BLaER1 (cell line): ENCODE results near the gene PCNT.

Experiments used
- H3K27ac ChIP-seq: shearing (Covaris generic); formaldehyde crosslinking; 2 replicates; pipeline ENCODE4 v1.8.1; 2022
- H3K27me3 ChIP-seq: shearing (Covaris generic); formaldehyde crosslinking; 2 replicates; pipeline ENCODE4 v1.8.1; 2022
- H3K36me3 ChIP-seq: shearing (Covaris generic); formaldehyde crosslinking; 2 replicates; pipeline ENCODE4 v1.8.1; 2022
- H3K4me1 ChIP-seq: shearing (Covaris generic); formaldehyde crosslinking; 2 replicates; pipeline ENCODE4 v1.8.1; 2022
- H3K4me2 ChIP-seq: shearing (Covaris generic); formaldehyde crosslinking; 2 replicates; pipeline ENCODE4 v1.8.1; 2022
- H3K4me3 ChIP-seq: shearing (Covaris generic); formaldehyde crosslinking; 2 replicates; pipeline ENCODE4 v1.8.1; 2022
- H3K9ac ChIP-seq: shearing (Covaris generic); formaldehyde crosslinking; 2 replicates; pipeline ENCODE4 v1.8.1; 2022
- H3K9me3 ChIP-seq: shearing (Covaris generic); formaldehyde crosslinking; 2 replicates; pipeline ENCODE4 v1.8.1; 2022
- H4K20me1 ChIP-seq: shearing (Covaris generic); formaldehyde crosslinking; 2 replicates; pipeline ENCODE4 v1.8.1; 2022
- Cebpa-rat ChIP-seq: shearing (Covaris generic); IDR thresholded peaks from 2 replicates; pipeline ENCODE4 v1.8.1; 2022

Gene PCNT

GRCh38 chr21:46355161-46356004 is 31.4 kb downstream of the PCNT start:
- H3K27me3 ChIP-seq = no peaks in the 10 kb centered on the region
- H3K27ac ChIP-seq = no peak overlapping the region
- H3K9me3 ChIP-seq = no peaks in the 10 kb centered on the region
- H3K36me3 ChIP-seq = peaks cover 100% of the 10 kb centered on the region
- no peaks in the 10 kb centered on the region for H3K4me1 ChIP-seq
- TF ChIP-seq Cebpa-rat = no peak
- H4K20me1 ChIP-seq = peaks cover 10% of the 10 kb centered on the region; the same call in 1 of the 2 replicates
- H3K9ac ChIP-seq = no peak overlapping the region
- H3K4me2 ChIP-seq = no peak overlapping the region
- H3K4me3 ChIP-seq = no peak overlapping the region

- no peak overlapping the region for H3K27ac ChIP-seq
- peaks cover 100% of the 10 kb centered on the region for H3K36me3 ChIP-seq
- no peak overlapping the region for H3K4me2 ChIP-seq
Measured at GRCh38 chr21:46356005-46356338, 32.0 kb downstream of the PCNT start.

GRCh38 chr21:46356494-46357334 is 32.8 kb downstream of the PCNT start:
- Histone ChIP-seq H3K9ac (no peak overlapping the region), H3K4me2 (no peak overlapping the region), H3K4me3 (no peak overlapping the region), H3K36me3 (peaks cover 100% of the 10 kb centered on the region), H3K9me3 (no peaks in the 10 kb centered on the region), H3K4me1 (no peaks in the 10 kb centered on the region), H3K27me3 (no peaks in the 10 kb centered on the region), H3K27ac (no peak overlapping the region), H4K20me1 (peaks cover 8% of the 10 kb centered on the region; the same call in 1 of the 2 replicates)
- TF ChIP-seq Cebpa-rat = no peak

More at GRCh38 chr21:46356005-46356338, 32.0 kb downstream of the PCNT start:
- no peak overlapping the region for H3K4me3 ChIP-seq
- no peaks in the 10 kb centered on the region for H3K27me3 ChIP-seq
- H3K4me1 ChIP-seq = no peaks in the 10 kb centered on the region
- peaks cover 10% of the 10 kb centered on the region; the same call in 1 of the 2 replicates for H4K20me1 ChIP-seq
- no peak for TF ChIP-seq Cebpa-rat
- no peak overlapping the region for H3K9ac ChIP-seq
- H3K9me3 ChIP-seq = no peaks in the 10 kb centered on the region

- TF ChIP-seq Cebpa-rat = no peak
- H3K36me3 ChIP-seq = peaks cover 100% of the 10 kb centered on the region
- H3K4me1 ChIP-seq = no peaks in the 10 kb centered on the region
- H4K20me1 ChIP-seq = peaks cover 2% of the 10 kb centered on the region; the same call in 1 of the 2 replicates
- no peak overlapping the region for H3K27ac ChIP-seq
- no peaks in the 10 kb centered on the region for H3K9me3 ChIP-seq
- H3K9ac ChIP-seq = no peak overlapping the region
- no peaks in the 10 kb centered on the region for H3K27me3 ChIP-seq
- no peak overlapping the region for H3K4me3 ChIP-seq
- H3K4me2 ChIP-seq = no peak overlapping the region
Measured at GRCh38 chr21:46357335-46357604, 33.3 kb downstream of the PCNT start.

- TF ChIP-seq Cebpa-rat = no peak
- Histone ChIP-seq H3K4me2 (no peak overlapping the region), H3K9ac (no peak overlapping the region), H3K4me3 (no peak overlapping the region), H3K4me1 (no peaks in the 10 kb centered on the region), H3K9me3 (no peaks in the 10 kb centered on the region), H3K27me3 (no peaks in the 10 kb centered on the region), H3K36me3 (peaks cover 100% of the 10 kb centered on the region), H3K27ac (no peak overlapping the region), H4K20me1 (no peaks in the 10 kb centered on the region; the same call in 1 of the 2 replicates)
Measured at GRCh38 chr21:46357684-46358425, 33.9 kb downstream of the PCNT start.

- Histone ChIP-seq H3K4me2 (no peak overlapping the region), H3K36me3 (peaks cover 100% of the 10 kb centered on the region), H3K27me3 (no peaks in the 10 kb centered on the region), H3K4me1 (no peaks in the 10 kb centered on the region), H3K9ac (no peak overlapping the region), H3K4me3 (no peak overlapping the region), H4K20me1 (no peaks in the 10 kb centered on the region; the same call in 1 of the 2 replicates), H3K9me3 (no peaks in the 10 kb centered on the region), H3K27ac (no peak overlapping the region)
- no peak for TF ChIP-seq Cebpa-rat
Measured at GRCh38 chr21:46361176-46361575, 37.2 kb downstream of the PCNT start.

- H3K27me3 ChIP-seq = no peaks in the 10 kb centered on the region
- no peaks in the 10 kb centered on the region for H4K20me1 ChIP-seq
- H3K4me3 ChIP-seq = no peak overlapping the region
- no peaks in the 10 kb centered on the region for H3K9me3 ChIP-seq
- H3K9ac ChIP-seq = no peak overlapping the region
- H3K4me1 ChIP-seq = no peaks in the 10 kb centered on the region
- H3K27ac ChIP-seq = no peak overlapping the region
- H3K4me2 ChIP-seq = no peak overlapping the region
- H3K36me3 ChIP-seq = peaks cover 100% of the 10 kb centered on the region
- no peak for TF ChIP-seq Cebpa-rat
Measured at GRCh38 chr21:46361935-46362334, 38.0 kb downstream of the PCNT start.

- no peak for TF ChIP-seq Cebpa-rat
- Histone ChIP-seq H3K27me3 (no peaks in the 10 kb centered on the region), H3K4me3 (no peak overlapping the region), H3K4me1 (no peaks in the 10 kb centered on the region), H3K9ac (no peak overlapping the region), H3K4me2 (no peak overlapping the region), H3K9me3 (no peaks in the 10 kb centered on the region), H3K36me3 (peaks cover 100% of the 10 kb centered on the region), H3K27ac (no peak overlapping the region), H4K20me1 (no peaks in the 10 kb centered on the region)
Measured at GRCh38 chr21:46362946-46363345, 39.0 kb downstream of the PCNT start.

- Histone ChIP-seq H3K9ac (no peak overlapping the region), H3K4me2 (no peak overlapping the region), H3K27me3 (no peaks in the 10 kb centered on the region), H3K36me3 (peaks cover 99% of the 10 kb centered on the region), H3K4me3 (no peak overlapping the region), H4K20me1 (peaks cover 5% of the 10 kb centered on the region; the same call in 1 of the 2 replicates), H3K4me1 (peaks cover 6% of the 10 kb centered on the region), H3K9me3 (no peaks in the 10 kb centered on the region), H3K27ac (no peak overlapping the region)
- TF ChIP-seq Cebpa-rat = no peak
Measured at GRCh38 chr21:46363698-46364097, 39.7 kb downstream of the PCNT start.
